Measurements from ENCODE around the gene MALT1.

The MALT1 gene

GRCh38 chr18:58687871-58688308 is 16.6 kb downstream of the MALT1 start:
- H3K27me3 ChIP-seq (replicated peaks in 2 of 5; ENCODE audit: control insufficient read depth in 4 of 5, insufficient read depth in 5 of 5, low read length in 4 of 5), result no peaks in the 10 kb centered on the region
- no peaks in the 10 kb centered on the region for H3K9me3 ChIP-seq (ENCODE audit: control extremely low read depth in 1 of 5, control insufficient read depth in 4 of 5, insufficient read depth in 2 of 5, low read depth in 1 of 5, low read length in 4 of 5)
- peaks cover 4 to 25% (median 8%) of the 10 kb centered on the region in 4 experiments for H3K4me1 ChIP-seq (ENCODE audit: control extremely low read depth in 1 of 4, control insufficient read depth in 4 of 4, insufficient read depth in 4 of 4, low read length in 3 of 4)
- peaks cover 0 to 9% (median 3%) of the 10 kb centered on the region in 4 experiments for H3K36me3 ChIP-seq (ENCODE audit: control insufficient read depth in 4 of 4, insufficient read depth in 4 of 4, low read length in 3 of 4)
- ChIA-PET CTCF (interaction anchor here (0.6 to 1.2 kb wide), 2 partner anchors 10 to 17 kb away, joined by 3 to 4 read pairs; no protein-coding TSS in a partner anchor), POLR2A (interaction anchor here (0.7 kb wide), 1 partner anchor 17 kb away, joined by 5 read pairs; the partner anchor contains the start of gene MALT1)
- DNase-seq, result peak; percentile 23 to 73 (median 64)
- no peak overlapping the region for H3K27ac ChIP-seq (ENCODE audit: insufficient read depth in 1 of 2, low read depth in 1 of 2, low read length in 2 of 2, poor library complexity in 1 of 2, severe bottlenecking in 2 of 2)
- H3K4me3 ChIP-seq (ENCODE audit: control insufficient read depth in 1 of 7, extremely low read depth in 1 of 7, insufficient read depth in 4 of 7, low read depth in 2 of 7, low read length in 6 of 7), result peak overlapping the region in 3 of 7 experiments; percentile 32 to 68 (median 52)
- no CpG with 5 or more reads among the region's 6 CpGs for WGBS (ENCODE audit: insufficient coverage)

GRCh38 chr18:58690259-58690658 is 19.0 kb downstream of the MALT1 start:
- Histone ChIP-seq H3K4me1 (ENCODE audit: control extremely low read depth in 1 of 4, control insufficient read depth in 4 of 4, insufficient read depth in 4 of 4, low read length in 3 of 4) (peaks cover 4 to 34% (median 12%) of the 10 kb centered on the region in 4 experiments), H3K27me3 (replicated peaks in 2 of 5; ENCODE audit: control insufficient read depth in 4 of 5, insufficient read depth in 5 of 5, low read length in 4 of 5) (no peaks in the 10 kb centered on the region), H3K9me3 (ENCODE audit: control extremely low read depth in 1 of 5, control insufficient read depth in 4 of 5, insufficient read depth in 2 of 5, low read depth in 1 of 5, low read length in 4 of 5) (no peaks in the 10 kb centered on the region), H3K36me3 (ENCODE audit: control insufficient read depth in 4 of 4, insufficient read depth in 4 of 4, low read length in 3 of 4) (peaks cover 0 to 13% (median 2%) of the 10 kb centered on the region in 4 experiments), H3K4me3 (ENCODE audit: control insufficient read depth in 1 of 7, extremely low read depth in 1 of 7, insufficient read depth in 4 of 7, low read depth in 2 of 7, low read length in 6 of 7) (no peak overlapping the region), H3K27ac (ENCODE audit: insufficient read depth in 1 of 2, low read depth in 1 of 2, low read length in 2 of 2, poor library complexity in 1 of 2, severe bottlenecking in 2 of 2) (no peak overlapping the region)
- CTCF ChIA-PET, result interaction anchor here (0.6 to 1.2 kb wide), 2 partner anchors 19 to 162 kb away, joined by 3 read pairs; partner anchors contain the start of gene MALT1
- POLR2A ChIA-PET, result no interaction called here
- over 99% methylated on average over 11 of the region's 12 CpGs for WGBS (ENCODE audit: insufficient coverage)
- no peak for DNase-seq

- Histone ChIP-seq H3K27me3 (replicated peaks in 2 of 5; ENCODE audit: control insufficient read depth in 4 of 5, insufficient read depth in 5 of 5, low read length in 4 of 5) (no peaks in the 10 kb centered on the region), H3K27ac (ENCODE audit: insufficient read depth in 1 of 2, low read depth in 1 of 2, low read length in 2 of 2, poor library complexity in 1 of 2, severe bottlenecking in 2 of 2) (no peak overlapping the region), H3K4me1 (ENCODE audit: control extremely low read depth in 1 of 4, control insufficient read depth in 4 of 4, insufficient read depth in 4 of 4, low read length in 3 of 4) (peaks cover 4 to 34% (median 12%) of the 10 kb centered on the region in 4 experiments), H3K36me3 (ENCODE audit: control insufficient read depth in 4 of 4, insufficient read depth in 4 of 4, low read length in 3 of 4) (peaks cover 0 to 13% (median 1%) of the 10 kb centered on the region in 4 experiments), H3K4me3 (ENCODE audit: control insufficient read depth in 1 of 7, extremely low read depth in 1 of 7, insufficient read depth in 4 of 7, low read depth in 2 of 7, low read length in 6 of 7) (no peak overlapping the region), H3K9me3 (ENCODE audit: control extremely low read depth in 1 of 5, control insufficient read depth in 4 of 5, insufficient read depth in 2 of 5, low read depth in 1 of 5, low read length in 4 of 5) (no peaks in the 10 kb centered on the region)
- CTCF ChIA-PET, result interaction anchor here (2.8 kb wide), 1 partner anchor 8 kb away, joined by 8 read pairs; no protein-coding TSS in a partner anchor
- peak; percentile 34 to 80 (median 76) for DNase-seq
- POLR2A ChIA-PET, result no interaction called here
- 24% methylated on average over 8 of the region's 8 CpGs for WGBS (ENCODE audit: insufficient coverage)
Observed at GRCh38 chr18:58691256-58691655, 20.0 kb downstream of the MALT1 start.

- ChIA-PET CTCF (interaction anchor here (0.9 to 2.8 kb wide), 2 partner anchors 10 to 162 kb away, joined by 3 to 8 read pairs; no protein-coding TSS in a partner anchor), POLR2A (interaction anchor here (0.6 kb wide), 1 partner anchor 14 kb away, joined by 3 read pairs; no protein-coding TSS in a partner anchor)
- Histone ChIP-seq H3K4me1 (ENCODE audit: control extremely low read depth in 1 of 4, control insufficient read depth in 4 of 4, insufficient read depth in 4 of 4, low read length in 3 of 4) (peaks cover under 1 to 30% (median 10%) of the 10 kb centered on the region in 4 experiments), H3K36me3 (ENCODE audit: control insufficient read depth in 4 of 4, insufficient read depth in 4 of 4, low read length in 3 of 4) (peaks cover 0 to 18% (median 1%) of the 10 kb centered on the region in 4 experiments), H3K27ac (ENCODE audit: insufficient read depth in 1 of 2, low read depth in 1 of 2, low read length in 2 of 2, poor library complexity in 1 of 2, severe bottlenecking in 2 of 2) (no peak overlapping the region), H3K4me3 (ENCODE audit: control insufficient read depth in 1 of 7, extremely low read depth in 1 of 7, insufficient read depth in 4 of 7, low read depth in 2 of 7, low read length in 6 of 7) (no peak overlapping the region), H3K27me3 (replicated peaks in 2 of 5; ENCODE audit: control insufficient read depth in 4 of 5, insufficient read depth in 5 of 5, low read length in 4 of 5) (no peaks in the 10 kb centered on the region), H3K9me3 (ENCODE audit: control extremely low read depth in 1 of 5, control insufficient read depth in 4 of 5, insufficient read depth in 2 of 5, low read depth in 1 of 5, low read length in 4 of 5) (no peaks in the 10 kb centered on the region)
- DNase-seq, result no peak
- 100% methylated on average over 5 of the region's 6 CpGs for WGBS (ENCODE audit: insufficient coverage)
Observed at GRCh38 chr18:58692422-58693185, 21.3 kb downstream of the MALT1 start.

GRCh38 chr18:58694221-58694620 is 23.0 kb downstream of the MALT1 start:
- Histone ChIP-seq H3K4me1 (ENCODE audit: control extremely low read depth in 1 of 4, control insufficient read depth in 4 of 4, insufficient read depth in 4 of 4, low read length in 3 of 4) (peaks cover 0 to 16% (median 4%) of the 10 kb centered on the region in 4 experiments), H3K27ac (ENCODE audit: insufficient read depth in 1 of 2, low read depth in 1 of 2, low read length in 2 of 2, poor library complexity in 1 of 2, severe bottlenecking in 2 of 2) (no peak overlapping the region), H3K9me3 (ENCODE audit: control extremely low read depth in 1 of 5, control insufficient read depth in 4 of 5, insufficient read depth in 2 of 5, low read depth in 1 of 5, low read length in 4 of 5) (no peaks in the 10 kb centered on the region), H3K27me3 (replicated peaks in 2 of 5; ENCODE audit: control insufficient read depth in 4 of 5, insufficient read depth in 5 of 5, low read length in 4 of 5) (no peaks in the 10 kb centered on the region), H3K36me3 (ENCODE audit: control insufficient read depth in 4 of 4, insufficient read depth in 4 of 4, low read length in 3 of 4) (peaks cover 0 to 23% (median 3%) of the 10 kb centered on the region in 4 experiments), H3K4me3 (ENCODE audit: control insufficient read depth in 1 of 7, extremely low read depth in 1 of 7, insufficient read depth in 4 of 7, low read depth in 2 of 7, low read length in 6 of 7) (no peak overlapping the region)
- CTCF ChIA-PET, result no interaction called here
- no peak for DNase-seq
- WGBS (ENCODE audit: insufficient coverage), result no CpG with 5 or more reads among the region's 1 CpG
- POLR2A ChIA-PET, result no interaction called here

- Histone ChIP-seq H3K27me3 (replicated peaks in 2 of 5; ENCODE audit: control insufficient read depth in 4 of 5, insufficient read depth in 5 of 5, low read length in 4 of 5) (no peaks in the 10 kb centered on the region), H3K36me3 (ENCODE audit: control insufficient read depth in 4 of 4, insufficient read depth in 4 of 4, low read length in 3 of 4) (peaks cover 0 to 21% (median 3%) of the 10 kb centered on the region in 4 experiments), H3K4me1 (ENCODE audit: control extremely low read depth in 1 of 4, control insufficient read depth in 4 of 4, insufficient read depth in 4 of 4, low read length in 3 of 4) (peaks cover 0 to 16% (median 4%) of the 10 kb centered on the region in 4 experiments), H3K9me3 (ENCODE audit: control extremely low read depth in 1 of 5, control insufficient read depth in 4 of 5, insufficient read depth in 2 of 5, low read depth in 1 of 5, low read length in 4 of 5) (no peaks in the 10 kb centered on the region), H3K27ac (ENCODE audit: insufficient read depth in 1 of 2, low read depth in 1 of 2, low read length in 2 of 2, poor library complexity in 1 of 2, severe bottlenecking in 2 of 2) (no peak overlapping the region), H3K4me3 (ENCODE audit: control insufficient read depth in 1 of 7, extremely low read depth in 1 of 7, insufficient read depth in 4 of 7, low read depth in 2 of 7, low read length in 6 of 7) (no peak overlapping the region)
- WGBS (ENCODE audit: insufficient coverage), result 69% methylated on average over 7 of the region's 8 CpGs
- peak; percentile 19 to 70 (median 57) for DNase-seq
- POLR2A ChIA-PET, result no interaction called here
- CTCF ChIA-PET, result no interaction called here
Observed at GRCh38 chr18:58694720-58695468, 23.6 kb downstream of the MALT1 start.
